Brain pericyte (primary cell): ENCODE data around the gene JAZF1.

Source experiments
- DNase-seq: peaks from one replicate; pipeline ENCODE4 v3.0.0-alpha.2; 2012; ENCODE audit warnings: low read depth, low spot score

The JAZF1 gene

GRCh38 chr7:27969346-27969745 is 211.2 kb downstream of the JAZF1 start:
- DNase-seq: no peak

DNA sequence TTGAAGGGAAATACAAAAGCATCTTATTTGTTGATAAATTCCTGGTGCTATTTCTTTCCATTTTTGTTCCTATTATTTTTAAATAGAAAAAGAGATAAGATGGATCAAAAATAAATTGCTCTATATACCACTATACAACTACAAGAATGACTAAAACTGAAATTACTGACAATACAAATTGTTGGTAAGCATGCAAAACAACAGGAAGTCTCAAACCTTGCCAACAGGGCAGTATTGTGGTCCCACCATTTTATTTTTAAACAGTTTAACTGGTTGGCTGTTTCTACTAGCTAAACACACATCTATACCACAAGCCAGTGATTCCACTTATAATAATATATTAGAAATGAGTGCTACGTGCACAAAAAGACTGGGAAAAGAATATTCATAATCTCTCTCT is 213.0 kb downstream of the JAZF1 start:
- no peak for DNase-seq

DNA sequence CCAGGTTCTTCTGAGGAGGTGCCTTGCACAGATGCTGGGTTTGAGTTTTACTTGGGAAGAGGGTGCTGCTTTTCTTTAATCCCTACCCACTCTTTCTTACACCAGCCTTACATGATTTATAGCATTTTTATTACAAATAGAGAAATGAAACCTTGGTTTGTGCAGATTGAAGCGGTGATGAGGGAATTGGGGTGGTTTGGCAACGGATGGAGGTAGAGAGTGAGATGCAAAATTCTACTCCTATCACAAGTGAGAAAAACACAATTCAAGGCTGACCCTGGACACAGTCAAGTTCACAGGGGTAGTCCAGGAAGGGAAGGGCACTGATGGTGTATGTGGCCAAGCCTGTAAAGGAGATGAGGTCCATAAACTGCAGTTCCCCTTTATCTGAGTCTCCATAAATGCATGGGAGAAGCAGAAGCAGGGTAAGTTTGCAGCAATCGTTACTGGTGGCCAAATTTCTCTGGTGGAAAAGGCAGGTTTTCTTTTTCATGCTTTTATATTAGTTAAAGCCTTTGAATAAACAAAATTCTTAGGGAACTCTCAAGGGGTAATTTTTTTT is 214.3 kb downstream of the JAZF1 start:
- no peak for DNase-seq

DNA sequence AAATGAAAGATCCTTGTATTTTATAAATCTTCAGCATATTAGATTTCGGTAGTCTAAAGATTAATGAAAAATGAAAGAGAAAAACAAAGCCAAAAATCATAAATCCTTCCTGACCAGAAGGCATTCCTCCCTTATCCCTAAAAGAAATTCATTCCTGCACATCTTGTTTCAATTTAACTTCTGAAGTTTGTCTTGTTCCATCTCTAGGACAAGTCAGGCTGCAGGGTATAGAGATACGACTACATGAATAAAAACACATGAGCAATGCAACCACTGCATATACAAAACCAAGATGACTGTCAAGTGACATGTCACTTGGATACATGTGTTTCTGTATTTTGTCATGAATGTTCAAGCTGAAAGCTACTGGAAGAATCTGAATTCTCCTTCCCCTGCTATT is 214.9 kb downstream of the JAZF1 start:
- no peak for DNase-seq

DNA sequence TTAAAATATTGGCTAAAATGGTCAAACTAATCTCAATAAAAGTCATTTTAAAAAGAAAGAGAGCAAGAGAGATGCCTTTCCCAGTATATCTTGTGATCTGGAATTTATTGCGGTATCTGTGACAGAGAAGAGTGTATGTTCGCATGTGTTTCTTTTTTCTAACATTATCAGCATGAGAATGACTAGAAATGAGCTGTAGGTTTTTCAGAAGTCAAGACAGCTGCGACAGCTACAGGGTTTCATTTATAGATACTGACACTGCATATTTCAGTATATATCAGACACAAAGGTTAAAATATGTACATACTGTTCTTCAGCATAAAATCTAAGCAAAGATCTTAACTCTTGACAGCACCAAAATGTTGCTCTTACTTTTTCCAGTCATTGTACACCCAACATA is 215.8 kb downstream of the JAZF1 start:
- DNase-seq: no peak

DNA sequence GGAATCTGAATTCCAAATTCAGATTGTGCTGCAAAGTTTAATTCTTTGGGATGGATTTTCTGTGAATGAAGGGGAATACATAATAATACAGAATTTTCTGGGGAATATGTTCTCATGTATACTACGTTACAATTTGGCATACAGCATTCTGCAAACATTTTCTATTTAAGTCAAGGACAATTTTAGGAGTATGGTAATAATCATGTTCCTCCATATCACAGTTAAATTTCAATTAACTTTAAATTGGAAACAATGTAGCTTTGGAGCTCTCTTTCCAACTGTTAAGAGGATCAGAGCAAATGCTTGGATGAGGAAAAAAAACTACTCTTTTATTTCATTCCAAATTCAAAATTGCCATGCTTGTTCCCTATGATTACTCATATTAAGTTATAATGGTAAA is 217.5 kb downstream of the JAZF1 start:
- DNase-seq: no peak

DNA sequence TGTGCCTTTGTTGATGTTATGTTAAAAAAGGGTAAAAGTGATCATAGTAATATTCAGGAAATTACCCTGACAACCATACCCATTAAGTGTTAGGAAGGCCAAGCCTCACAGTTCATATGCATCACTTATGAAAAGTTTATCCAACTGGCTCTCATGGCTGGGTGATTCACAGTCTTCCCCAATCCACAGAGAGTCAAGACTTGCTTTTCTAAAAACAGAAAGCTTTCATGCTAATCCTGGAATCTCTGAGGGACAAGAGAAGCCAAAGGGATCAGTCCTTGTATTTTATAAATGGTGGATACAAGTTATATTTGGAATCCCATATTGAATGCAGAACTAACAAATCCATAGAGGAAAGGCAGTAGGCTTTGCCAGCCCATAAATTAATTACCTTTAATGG is 218.3 kb downstream of the JAZF1 start:
- DNase-seq: no peak

DNA sequence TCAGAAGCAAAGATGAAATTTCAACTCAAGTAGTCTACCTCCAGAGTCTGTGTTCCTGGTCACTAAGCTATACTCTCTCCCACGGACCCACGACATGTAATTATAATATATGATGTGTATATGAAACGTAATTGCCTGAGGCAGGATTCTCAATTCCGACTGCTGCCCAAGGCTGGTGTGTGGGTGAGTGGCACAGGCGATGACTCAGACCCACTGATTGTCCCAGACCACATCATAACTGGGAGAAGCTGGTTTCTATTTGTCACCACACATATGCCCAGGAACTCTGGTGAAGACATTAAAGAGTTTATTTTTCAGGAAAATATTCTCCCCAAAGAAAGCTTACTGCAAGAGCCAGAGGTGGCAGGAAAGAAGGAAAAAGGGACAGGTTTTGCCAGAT is 219.3 kb downstream of the JAZF1 start:
- DNase-seq: no peak

DNA sequence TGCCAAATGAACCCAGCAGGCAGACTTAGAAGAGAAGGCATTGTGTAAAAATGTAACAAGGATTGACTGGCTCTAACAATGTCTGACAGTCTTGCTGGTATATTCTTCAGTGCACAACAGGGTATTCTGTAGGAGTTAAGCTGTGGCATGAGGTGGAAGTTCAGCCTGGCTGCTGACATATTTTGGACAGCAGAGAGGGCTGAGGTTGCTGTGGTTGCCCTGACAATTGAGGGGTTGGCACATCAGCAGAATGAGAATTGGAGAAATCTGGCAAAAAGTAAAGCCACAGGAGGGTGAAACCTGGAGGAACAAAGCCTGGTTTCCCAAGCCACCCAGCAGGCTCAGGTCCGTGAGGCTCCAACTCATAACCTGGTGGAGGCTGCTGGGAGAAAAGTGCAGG is 220.2 kb downstream of the JAZF1 start:
- no peak for DNase-seq

GRCh38 chr7:27958933-27959548 is 221.6 kb downstream of the JAZF1 start:
- no peak for DNase-seq

- no peak for DNase-seq
Measured at GRCh38 chr7:27955596-27955995, 225.0 kb downstream of the JAZF1 start.

DNA sequence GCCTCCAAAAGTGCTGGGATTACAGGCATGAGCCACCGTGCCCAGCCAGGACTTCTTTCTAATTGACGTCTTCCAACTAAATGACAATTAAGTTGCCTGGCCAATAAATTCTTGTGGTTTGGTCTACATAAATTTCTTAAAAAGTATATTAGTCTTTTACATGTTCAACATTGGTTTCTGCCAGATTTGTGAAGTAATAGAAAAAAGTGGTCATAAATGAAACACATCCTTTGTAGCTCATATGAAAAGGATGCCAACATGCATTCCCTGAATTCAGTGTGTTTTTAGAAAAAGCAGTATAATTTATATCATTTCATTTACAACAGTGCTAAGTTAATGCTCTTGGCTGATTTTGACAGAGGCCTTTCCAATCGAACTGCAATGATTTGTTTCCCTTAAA is 225.6 kb downstream of the JAZF1 start:
- DNase-seq: no peak

DNA sequence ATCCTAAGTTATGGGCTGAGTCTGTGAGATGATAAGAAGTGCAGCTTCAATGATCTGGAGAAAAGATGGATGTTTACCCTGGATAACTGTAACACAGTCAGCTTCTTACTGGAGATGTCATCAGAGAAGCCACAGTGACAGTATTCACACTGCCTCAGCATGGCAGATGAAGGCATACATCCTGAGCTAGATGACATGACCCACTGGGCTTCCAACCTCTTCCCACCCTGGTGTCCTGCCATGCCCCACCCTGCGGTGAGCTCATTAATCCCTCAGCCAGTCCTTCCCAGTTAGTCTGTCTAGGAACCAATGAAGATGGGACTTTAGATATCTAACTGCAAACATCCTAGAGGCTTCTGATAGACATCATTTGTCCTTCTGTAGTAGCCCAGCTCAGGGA is 226.8 kb downstream of the JAZF1 start:
- no peak for DNase-seq

DNA sequence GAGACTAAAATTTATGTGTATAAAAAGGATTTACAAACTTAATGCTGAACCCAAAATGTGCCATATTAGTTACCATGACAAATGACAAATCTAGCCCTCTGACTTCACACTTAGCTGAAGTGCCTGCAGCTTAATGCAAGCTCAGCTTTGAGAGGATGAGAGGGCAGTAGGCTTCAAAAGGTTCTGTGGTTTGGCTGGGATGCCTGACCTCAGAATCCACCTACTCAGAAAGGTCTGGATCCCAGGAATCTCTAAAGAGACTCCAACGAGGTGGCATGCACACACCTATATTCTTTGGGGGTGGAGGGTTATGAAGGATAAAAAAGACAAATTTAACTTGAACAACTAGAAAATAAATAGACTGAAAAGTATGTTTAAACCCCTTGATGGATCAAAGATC is 227.2 kb downstream of the JAZF1 start:
- DNase-seq: no peak

DNA sequence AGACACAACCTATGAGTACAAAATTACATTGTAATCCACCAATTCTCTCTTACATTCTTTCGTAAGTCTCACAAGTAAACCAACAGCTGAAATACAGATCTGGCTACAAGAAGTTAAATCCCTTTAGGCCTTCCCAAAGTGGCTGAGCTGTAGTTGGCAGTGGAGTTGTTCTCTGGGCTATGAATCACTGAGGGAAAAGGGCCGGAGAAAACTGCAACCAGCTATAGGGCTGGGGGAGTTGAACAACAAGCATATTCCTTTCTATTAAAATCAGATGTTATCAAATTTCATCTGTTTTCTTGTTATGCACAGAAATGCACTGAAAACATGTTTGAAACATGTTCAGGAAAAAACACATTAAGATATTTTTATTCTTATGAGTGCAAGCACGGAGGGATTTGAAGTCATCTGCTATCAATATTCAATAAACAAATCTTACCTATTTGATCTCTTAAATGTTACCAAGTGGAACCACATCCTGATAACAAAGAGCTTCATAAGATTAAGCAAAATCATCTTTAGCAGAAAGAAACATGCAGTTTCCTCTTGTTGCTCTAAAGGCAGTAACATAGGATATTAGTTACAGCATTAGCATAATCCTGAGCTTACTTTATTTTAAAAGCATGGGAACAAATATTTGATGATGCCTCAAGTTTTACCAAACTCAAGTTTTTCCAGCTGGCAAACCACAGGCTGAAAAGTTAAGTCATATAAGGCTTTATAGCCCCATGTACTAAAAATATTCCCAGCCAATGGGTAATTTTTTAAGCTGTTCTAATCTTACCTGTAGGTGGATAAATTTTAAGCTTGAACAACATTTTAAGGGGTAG is 227.9 kb downstream of the JAZF1 start:
- DNase-seq: no peak

- no peak for DNase-seq
Measured at GRCh38 chr7:27950123-27950522, 230.5 kb downstream of the JAZF1 start.

DNA sequence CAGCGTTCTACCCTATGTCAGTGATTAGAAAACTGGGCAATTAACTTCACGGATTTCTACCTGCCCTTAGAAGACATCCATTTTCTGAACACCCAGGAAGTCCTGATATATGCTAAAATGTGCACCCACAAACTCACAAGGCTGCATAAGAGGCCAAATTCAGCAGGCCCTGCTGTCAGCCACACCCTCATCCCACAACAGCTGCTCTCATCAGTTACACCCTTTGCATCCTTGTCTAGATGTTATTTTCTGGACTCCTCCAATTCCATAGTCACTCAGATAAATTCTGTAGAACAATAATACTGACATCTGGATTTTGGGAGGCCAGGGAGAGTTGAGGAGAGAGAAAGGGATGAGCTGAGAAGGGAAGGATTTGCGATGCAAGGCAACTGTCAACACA is 231.7 kb downstream of the JAZF1 start:
- DNase-seq: no peak

GRCh38 chr7:27947586-27948278 is 232.9 kb downstream of the JAZF1 start:
- DNase-seq: no peak

GRCh38 chr7:27946351-27946750 is 234.2 kb downstream of the JAZF1 start:
- DNase-seq: no peak

DNA sequence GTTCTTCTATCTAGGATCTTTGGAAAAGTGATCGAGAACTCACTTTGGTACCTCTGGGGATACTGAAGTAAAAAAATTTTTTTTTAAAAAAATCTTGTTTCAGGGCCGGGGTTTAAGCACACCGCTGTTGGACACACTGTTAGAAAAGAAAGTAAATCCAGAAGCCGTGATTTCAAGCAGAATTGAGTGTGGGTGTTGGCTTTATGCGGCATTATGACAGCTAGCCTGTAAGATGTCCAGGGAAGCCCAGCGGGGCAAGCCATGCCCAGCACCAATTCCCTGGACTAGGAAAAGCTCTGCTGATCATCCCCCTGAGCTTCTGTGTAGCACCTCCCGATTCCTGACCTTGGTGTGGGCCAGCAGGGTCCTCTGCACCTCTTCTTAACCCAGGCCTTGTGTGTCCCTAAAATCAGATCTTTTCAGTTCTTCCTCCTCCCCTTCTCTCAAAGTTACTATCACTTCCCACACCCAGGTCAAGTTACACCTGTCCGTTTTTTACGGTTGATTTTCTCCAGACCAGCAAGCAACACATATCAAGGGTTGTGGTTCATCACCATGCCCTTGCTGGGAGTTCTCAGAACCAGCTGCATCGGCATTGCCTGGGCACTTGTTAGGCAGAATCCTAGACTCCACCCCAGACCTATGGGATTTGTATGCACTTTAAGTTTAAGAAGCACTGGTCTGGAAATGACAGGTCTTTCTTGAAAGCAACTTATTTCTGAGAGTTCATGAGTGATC is 235.4 kb downstream of the JAZF1 start:
- no peak for DNase-seq

- DNase-seq: no peak
Measured at GRCh38 chr7:27944643-27945042, 236.0 kb downstream of the JAZF1 start.

- DNase-seq: no peak
Measured at GRCh38 chr7:27943241-27943640, 237.4 kb downstream of the JAZF1 start.
